ENCODE measurements around the gene THBS3.
"Not testable (repeated sequence)": the region's sequence is repeated elsewhere in the genome, so short reads cannot be mapped to it uniquely, and the experiment has no call there.

The THBS3 gene

GRCh38 chr1:155189926-155190325 is 17.8 kb downstream of the THBS3 start:
- DNase-seq (ENCODE audit: low spot score): not testable (repeated sequence)

- no peak for DNase-seq (ENCODE audit: low spot score)
These were observed 19.4 kb downstream of the THBS3 start for GRCh38 chr1:155188268-155188667.

DNA sequence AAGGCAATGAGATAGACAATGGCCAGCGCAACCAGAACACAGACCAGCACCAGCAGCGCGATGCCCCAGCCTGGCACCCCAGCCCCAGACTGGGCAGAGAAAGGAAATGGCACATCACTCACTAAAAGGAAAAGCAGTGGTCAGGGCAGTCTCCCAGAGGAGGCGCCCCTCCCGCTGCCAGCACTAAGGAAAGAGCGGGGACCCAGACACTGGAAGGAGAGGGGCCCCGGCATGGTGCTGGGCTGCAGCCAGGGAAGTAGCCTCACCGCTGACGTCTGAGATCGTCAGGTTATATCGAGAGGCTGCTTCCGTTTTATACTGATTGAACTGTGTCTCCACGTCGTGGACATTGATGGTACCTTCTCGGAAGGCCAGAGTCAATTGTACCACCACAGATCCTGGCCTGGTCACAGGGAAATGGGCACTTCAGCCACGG is 20.2 kb downstream of the THBS3 start:
- no peak for DNase-seq (ENCODE audit: low spot score)

DNA sequence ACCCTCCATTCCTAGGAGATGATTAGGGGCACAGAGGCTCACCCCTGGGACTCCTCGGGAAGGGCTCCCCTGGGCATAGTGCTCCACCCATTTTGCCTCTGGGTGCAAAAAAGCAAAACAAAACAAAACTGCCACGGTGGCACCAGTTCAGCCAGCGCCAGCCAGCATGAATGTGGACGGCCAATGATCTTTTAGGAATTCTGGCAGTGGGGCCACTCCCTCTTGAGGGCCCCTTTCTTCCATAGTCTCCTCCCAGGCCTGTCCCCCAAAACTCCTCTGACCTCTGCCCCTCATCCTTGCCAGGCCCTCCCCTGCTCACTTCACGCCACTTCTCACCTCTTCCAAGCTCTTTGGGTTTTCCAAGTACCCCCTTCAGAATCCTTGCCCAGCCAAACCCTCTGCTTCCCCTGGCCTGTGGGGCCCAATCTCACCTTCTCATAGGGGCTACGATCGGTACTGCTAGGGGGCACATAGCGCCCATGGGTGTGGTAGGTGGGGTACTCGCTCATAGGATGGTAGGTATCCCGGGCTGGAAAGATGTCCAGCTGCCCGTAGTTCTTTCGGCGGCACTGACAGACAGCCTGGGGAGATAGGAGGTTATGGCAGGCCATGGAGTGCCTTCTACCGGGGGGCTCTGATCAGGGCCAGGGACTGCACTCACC is 20.8 kb downstream of the THBS3 start:
- DNase-seq (ENCODE audit: low spot score): no peak

DNA sequence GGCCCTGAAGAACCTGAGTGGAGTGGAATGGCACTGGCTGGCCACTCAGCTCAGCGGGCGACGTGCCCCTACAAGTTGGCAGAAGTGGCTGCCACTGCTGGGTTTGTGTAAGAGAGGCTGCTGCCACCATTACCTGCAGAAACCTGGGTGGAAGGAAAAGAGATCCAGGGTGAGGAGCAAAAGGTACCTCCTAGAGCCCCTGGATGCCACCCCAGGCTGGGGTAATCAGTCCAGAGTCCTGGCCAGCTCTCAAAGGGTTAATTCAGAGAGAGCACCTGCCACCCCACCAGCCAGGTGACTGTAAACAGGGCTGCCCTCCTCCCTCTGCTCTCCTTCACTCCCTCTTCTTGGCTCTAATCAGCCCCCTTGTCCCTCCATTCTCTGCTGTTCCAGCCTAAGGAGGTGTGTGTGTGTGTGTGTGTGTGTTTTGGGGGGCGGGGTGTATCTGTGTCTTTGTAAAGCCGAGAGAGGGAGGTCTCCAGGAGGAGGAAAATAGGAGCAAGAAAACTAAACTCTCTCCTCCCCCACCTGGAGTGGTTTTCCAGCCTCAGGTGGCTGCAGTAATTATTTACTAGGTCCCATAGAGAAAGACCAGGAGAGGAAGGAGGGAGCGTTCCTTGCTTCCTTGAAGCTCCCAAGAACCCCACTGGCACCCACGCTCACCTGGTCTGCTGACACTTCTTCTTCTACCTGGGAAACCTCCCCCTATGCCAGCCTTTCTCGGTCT is 21.5 kb downstream of the THBS3 start:
- no peak for DNase-seq (ENCODE audit: low spot score)

- no peak for DNase-seq (ENCODE audit: low spot score)
These were observed 22.0 kb downstream of the THBS3 start for GRCh38 chr1:155185783-155186066.

GRCh38 chr1:155184835-155185782 is 22.6 kb downstream of the THBS3 start:
- no peak for DNase-seq (ENCODE audit: low spot score)

GRCh38 chr1:155184351-155184811 is 23.3 kb downstream of the THBS3 start:
- DNase-seq (ENCODE audit: low spot score): no peak

DNA sequence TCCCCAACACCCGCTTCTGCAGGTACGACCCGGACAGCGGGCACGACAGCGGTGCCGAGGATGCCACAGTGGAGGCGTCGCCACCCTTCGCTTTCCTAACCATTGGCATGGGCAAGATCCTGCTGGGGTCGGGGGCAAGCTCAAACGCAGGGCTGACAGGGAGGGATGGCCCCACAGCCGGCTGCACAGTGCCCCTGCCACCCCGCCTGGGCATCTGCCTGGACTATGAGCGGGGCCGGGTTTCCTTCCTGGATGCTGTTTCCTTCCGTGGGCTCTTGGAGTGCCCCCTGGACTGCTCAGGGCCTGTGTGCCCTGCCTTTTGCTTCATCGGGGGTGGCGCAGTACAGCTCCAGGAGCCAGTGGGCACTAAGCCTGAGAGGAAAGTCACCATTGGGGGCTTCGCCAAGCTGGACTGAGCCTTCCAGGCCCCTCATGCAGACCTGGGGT is 23.9 kb downstream of the THBS3 start:
- no peak for DNase-seq (ENCODE audit: low spot score)

GRCh38 chr1:155182052-155182550 is 25.6 kb downstream of the THBS3 start:
- DNase-seq (ENCODE audit: low spot score): no peak

DNA sequence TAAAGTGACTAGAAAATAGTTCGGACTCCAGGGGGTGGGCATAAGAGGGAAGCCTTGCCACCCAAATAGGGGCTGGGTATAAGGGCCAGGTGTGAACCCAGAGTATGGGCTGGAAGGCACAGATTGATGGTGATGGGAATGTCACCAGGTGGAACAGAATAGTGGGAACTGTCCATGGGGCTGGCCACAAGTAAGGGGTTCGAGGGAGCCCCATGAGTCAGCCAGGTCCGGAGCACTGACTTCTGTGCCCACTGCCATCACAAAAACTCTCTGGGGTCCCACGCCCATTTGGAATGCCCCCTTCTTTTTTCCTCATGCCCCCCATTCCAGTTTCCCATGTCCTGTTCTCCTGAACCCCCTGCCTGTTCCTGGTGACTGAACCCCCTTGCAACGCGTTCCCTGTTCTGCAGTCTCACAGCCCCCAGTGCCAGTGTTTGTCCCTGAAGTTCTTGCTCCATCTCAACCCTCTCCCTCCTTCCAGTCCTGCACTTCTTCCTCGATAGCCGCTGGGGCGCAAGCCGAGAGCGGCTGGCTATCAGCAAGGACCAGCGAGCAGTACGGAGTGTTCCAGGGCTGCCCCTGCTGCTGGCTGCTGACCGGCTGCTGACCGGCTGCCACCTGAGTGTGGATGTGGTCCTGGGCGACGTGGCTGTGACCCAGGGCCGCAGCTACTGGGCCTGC is 26.2 kb downstream of the THBS3 start:
- DNase-seq (ENCODE audit: low spot score): no peak

DNA sequence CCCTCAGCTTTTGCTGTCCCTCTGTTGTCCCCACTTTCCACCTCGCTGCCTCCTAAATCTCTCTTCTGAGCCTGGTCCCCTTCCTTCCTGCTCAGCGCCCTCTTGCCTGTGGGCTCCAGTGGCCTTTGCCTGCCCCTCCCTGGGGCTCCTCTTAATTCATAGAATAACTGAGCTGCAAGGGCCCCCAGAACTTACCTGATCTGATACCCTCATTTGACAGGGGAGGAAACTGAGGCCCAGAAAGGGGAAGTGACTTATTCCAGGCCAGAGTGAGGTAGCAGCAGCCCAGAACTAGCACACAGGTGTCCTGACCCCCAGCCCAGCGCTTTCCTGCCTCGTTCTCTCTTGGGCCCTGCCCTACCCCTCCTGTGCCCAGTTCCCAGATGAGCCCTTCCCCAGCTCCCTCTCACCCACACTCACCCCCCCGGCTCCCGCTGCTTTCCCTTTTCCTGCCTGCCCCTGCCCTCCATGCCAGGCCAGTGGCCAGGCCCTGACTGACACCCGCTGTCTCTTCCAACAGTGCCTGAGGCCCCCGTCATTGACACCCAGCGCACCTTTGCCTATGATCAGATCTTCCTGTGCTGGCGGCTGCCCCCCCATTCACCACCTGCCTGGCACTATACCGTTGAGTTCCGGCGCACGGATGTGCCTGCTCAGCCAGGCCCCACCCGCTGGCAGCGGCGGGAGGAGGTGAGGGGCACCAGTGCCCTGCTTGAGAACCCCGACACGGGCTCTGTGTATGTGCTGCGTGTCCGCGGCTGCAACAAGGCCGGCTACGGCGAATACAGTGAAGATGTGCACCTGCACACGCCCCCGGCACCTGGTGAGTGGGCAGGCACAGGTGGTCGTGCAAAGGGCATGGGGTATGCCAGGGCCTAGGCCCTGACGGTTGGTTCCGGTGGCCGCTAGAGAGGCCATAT is 28.3 kb downstream of the THBS3 start:
- DNase-seq (ENCODE audit: low spot score): no peak

DNA sequence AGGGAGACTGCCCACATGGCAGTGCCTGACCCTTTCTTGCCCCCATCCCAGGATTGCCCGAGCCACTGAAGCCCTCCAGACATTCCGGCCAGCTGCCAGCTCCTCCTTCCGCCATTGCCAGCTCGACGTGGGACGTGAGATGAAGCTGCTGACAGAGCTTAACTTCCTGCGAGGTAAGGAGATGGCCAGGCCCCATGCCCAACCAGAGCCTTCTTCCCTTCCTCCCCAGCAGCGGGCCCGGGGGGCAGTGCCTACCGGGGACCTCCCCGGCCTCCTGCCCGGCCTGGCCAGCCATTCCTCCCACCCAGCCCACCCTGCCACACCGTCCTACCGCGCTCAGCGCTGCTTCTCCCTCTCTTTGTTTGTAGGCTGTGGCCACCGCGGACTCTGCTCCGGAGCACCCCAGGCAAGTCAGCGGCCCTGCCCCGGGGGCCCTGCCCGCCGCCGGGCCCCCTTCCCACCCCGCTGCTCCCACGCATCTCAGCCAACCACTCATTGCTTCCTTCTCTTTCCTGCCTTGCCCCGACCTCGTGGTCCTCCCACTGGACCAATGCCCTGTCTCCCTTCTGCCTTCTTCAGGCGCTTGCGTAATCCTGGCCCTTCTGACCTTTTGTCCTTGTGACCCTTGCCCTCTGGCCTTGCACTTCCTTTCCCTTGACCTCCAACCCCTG is 29.1 kb downstream of the THBS3 start:
- no peak for DNase-seq (ENCODE audit: low spot score)

DNA sequence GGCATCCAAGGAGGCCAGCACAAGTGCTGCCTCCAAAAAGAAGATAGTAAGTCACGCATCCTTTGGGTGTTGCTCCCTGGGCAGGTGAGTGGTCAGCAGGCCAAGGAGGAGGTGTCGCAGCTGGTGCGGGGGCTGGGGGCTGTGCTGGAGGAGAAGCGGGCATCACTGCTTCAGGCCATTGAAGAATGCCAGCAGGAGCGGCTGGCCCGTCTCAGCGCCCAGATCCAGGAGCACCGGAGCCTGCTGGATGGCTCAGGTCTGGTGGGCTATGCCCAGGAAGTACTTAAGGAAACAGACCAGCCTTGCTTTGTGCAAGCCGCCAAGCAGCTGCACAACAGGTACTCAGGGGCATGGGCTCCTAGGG is 29.8 kb downstream of the THBS3 start:
- DNase-seq (ENCODE audit: low spot score): no peak

DNA sequence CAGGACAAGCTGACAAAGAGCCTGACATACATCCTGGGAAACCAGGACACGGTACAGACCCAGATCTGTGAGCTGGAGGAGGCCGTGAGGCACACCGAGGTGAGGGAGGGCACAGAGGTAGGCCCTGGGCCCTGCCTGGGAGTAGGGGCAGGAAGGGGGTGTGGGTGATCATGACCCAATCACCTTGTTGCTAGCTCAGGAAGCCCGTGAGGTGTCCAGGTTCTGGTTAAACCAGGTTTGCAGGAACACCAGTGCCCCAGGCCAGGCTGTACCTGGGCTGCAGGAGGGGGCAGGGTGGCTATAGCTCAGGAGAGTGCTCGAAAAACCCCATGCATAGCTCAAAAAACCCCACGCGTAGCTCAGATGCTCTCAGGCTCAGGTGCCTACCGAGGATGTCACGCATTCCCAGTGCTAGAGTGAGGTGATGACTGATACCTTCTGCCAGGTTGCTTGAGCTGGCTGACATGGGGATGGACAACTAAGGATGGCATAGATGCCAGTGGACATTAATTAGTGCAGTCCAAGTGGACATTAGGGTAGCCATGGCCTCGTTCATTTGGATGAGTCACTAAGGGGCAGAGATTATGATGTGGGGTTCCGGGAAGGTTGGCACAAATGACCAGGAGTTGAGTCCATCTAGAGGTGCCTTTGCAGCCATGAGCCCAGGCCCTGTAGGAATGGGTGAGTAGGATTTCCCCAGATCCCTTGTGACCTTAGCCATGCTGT is 30.3 kb downstream of the THBS3 start:
- no peak for DNase-seq (ENCODE audit: low spot score)

- peak; percentile 92 for DNase-seq (ENCODE audit: low spot score)
These were observed 31.1 kb downstream of the THBS3 start for GRCh38 chr1:155176544-155177071.

GRCh38 chr1:155175927-155176371 is 31.7 kb downstream of the THBS3 start:
- peak; percentile 33 for DNase-seq (ENCODE audit: low spot score)

DNA sequence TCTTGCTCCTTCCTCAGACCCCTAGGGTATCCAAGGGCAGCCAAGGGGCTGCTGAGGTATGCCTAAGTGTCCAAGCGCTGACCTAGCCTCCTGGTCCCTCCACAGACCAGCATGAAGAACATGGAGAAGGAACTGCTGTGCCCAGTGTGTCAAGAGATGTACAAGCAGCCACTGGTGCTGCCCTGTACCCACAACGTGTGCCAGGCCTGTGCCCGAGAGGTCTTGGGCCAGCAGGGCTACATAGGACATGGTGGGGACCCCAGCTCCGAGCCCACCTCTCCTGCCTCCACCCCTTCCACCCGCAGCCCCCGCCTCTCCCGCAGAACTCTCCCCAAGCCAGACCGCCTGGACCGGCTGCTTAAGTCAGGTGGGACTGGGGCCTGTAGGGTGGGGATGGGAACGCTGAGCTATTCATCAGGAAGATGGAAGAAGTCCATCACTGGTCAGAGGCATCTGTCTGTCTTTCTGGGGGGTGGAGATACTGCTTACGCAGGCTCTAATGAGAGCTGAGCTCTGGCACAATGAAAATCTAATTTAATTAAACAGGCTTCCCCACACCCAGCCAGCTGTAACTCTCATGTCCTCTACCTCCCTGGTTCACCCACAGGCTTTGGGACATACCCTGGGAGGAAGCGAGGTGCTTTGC is 32.3 kb downstream of the THBS3 start:
- no peak for DNase-seq (ENCODE audit: low spot score)

Data from activated CD4-positive, alpha-beta T cell treated with anti-CD3 and anti-CD28 coated beads, Interleukin-2, Interleukin-4, amounts not matched to agents 100 ng/mL and 50 ng/mL, durations not matched to agents 16 hours and 8 hours (primary cell).